Articular chondrocyte of knee joint (primary cell): ENCODE results near the gene SYNRG. TPM values are rescaled to one million over a fixed set of nuclear protein-coding genes. Genes with fewer than 3 reads are reported as not detected.

Experiments
- small RNA-seq: library from RNA; depleted of rRNA; stranded (forward); fragments of <200 nt; gene quantifications from one replicate; pipeline ENCODE3, GENCODE V24; 2012
- total RNA-seq: library from RNA; depleted of rRNA; stranded (reverse); fragments of >200 nt; gene quantifications from 2 replicates; pipeline ENCODE4 v1.2.3, GENCODE V29; 2012

The SYNRG gene
- 24.6 and 25.1 TPM in 2 replicates for total RNA-seq

GRCh38 chr17:37609170-37610040 is at the start of gene SYNRG:
Gene SYNRG (minus strand): TSS chr17:37609418. CDS start chr17:37609355, 63 bp downstream.

GRCh38 chr17:37643118-37643766 is 34.0 kb upstream of the SYNRG start, which contains the start of gene DDX52:
Gene DDX52 (minus strand): TSS chr17:37643446. CDS start chr17:37643420, 26 bp downstream.

GRCh38 chr17:37489197-37490001 is 119.8 kb downstream of the SYNRG start, which contains the start of gene DUSP14:
Gene DUSP14 (plus strand): TSS chr17:37489891. CDS start chr17:37512273, 22,382 bp downstream.

Small RNAs within 50 kb of the gene (small RNA-seq; reads per million reads assigned to genes)
- gene MIR378J, result not detected

Other genes with a start within 250 kb of the SYNRG start
- not detected in 2 replicates for gene C17orf78, start 233.4 kb downstream of the SYNRG start, total RNA-seq
- gene ACACA, start 202.6 kb downstream of the SYNRG start, total RNA-seq, result 37.2 and 45.7 TPM in 2 replicates
- gene TADA2A, start 202.5 kb downstream of the SYNRG start, total RNA-seq, result 20.4 and 21.4 TPM in 2 replicates
- gene DUSP14, start 119.5 kb downstream of the SYNRG start, total RNA-seq, result 85.8 and 89.4 TPM in 2 replicates
- gene DDX52, start 34.0 kb upstream of the SYNRG start, total RNA-seq, result 31.6 and 37.3 TPM in 2 replicates
- not detected in 2 replicates for gene HNF1B, start 135.6 kb upstream of the SYNRG start, total RNA-seq